GM21737 (cell line): Measurements from ENCODE around the gene POU3F4.

ENCODE experiments used
- ATAC-seq: cut with Tn5 transposase; IDR thresholded peaks from one replicate; pipeline ENCODE4 v1.9.1; 2021; ENCODE audit warnings: mild to moderate bottlenecking, moderate library complexity; ENCODE audit not compliant: unreplicated experiment

The POU3F4 gene

DNA sequence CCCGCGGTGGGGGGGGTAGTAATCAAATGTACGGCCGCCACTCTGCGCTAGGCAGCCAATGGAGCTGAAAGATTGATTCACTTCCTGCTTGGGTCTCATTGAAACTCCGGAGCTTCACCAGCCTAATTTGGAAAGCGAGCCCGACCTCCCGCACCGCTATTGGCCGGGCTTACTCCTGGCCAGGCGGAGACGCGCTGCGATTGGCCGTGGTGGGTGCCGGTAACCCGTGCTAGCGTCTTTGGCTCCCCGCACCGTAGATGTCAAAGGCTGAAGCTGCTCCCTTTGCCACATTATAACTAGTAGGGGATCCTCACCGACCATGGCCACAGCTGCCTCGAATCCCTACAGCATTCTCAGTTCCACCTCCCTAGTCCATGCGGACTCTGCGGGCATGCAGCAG lies at the start of gene POU3F4:
TSS of gene POU3F4 (plus strand) at position 285 of the 400 bp plus-strand sequence. CDS start at position 320, 35 bp downstream.
- ATAC-seq: no peak

DNA sequence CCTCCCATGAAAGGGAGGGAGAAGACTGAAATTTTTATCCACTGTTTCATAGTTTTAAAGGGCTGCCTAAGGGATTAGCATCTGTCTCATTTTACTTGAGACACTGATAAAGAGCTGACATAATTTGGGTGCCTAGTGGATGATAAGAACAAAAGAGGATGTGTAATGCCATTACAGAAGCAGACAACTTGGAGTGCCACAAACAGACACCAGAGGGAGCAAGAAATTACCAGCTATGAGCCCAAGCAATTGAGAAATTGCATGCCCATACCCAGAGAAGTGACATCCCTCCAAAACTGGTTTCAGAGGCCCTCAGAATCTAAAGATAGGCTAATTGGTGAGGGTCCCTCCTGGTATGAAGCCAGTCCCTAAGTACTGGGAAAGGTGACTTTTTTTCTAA lies 38.5 kb upstream of the POU3F4 start:
- ATAC-seq: no peak

DNA sequence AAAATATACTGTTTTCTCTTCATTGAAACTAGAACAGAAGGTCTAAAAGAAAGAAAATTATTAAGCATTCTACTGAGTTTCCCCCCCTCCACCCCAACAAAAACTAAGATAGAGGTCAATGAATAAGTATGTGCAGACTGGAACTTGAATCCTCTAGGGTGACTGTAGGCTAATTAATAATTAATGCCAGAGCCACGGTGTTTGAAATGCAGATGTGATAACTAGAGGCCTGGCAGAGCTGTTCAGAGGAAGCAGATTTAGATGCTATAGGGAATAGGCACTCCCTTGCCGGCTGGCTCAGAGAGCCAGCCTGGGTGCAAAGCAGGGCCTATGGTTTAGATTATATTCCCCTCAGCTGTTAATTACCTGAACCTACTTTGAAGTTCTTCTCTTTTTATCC lies 12.2 kb upstream of the POU3F4 start:
- no peak for ATAC-seq

DNA sequence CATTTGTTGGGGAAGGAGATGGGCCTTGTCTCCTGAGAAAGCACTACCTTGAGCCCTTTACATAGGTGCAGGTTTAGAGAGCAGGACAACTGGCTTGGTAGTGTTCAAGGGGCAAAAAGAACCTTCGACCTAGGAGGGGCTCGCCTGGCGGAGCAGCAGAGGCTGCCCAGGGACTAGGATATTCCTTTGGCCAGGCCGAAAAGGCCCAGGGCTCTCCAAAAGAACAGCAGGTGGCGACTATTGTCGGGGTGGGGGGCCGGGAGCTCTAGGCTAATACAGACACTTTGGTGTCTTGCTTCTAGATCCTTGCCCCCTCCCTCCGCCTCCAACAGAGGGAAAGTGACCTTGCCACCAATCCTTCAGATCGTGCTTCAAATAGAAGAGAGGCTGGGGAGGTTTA lies 7.1 kb upstream of the POU3F4 start:
- ATAC-seq: no peak

DNA sequence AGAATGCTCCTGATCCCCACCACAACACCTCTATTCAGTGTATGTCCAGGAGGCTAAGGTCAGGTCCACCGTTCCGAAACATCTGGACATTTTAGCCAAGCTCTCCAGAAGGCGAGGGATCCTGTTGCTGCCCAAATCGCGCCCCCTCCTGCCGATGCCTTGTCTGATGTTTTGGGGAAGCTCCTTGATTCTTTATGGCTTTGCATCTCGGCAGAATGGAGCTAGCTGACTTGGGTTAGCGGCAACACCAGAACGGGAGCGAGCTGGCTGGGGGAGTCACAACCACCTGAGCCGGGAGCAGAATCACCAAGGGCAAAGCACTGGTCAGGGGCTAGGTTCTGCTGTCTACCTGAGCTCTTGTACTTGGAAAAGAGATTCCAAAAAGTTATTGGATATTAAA lies 6.6 kb upstream of the POU3F4 start:
- ATAC-seq: no peak

DNA sequence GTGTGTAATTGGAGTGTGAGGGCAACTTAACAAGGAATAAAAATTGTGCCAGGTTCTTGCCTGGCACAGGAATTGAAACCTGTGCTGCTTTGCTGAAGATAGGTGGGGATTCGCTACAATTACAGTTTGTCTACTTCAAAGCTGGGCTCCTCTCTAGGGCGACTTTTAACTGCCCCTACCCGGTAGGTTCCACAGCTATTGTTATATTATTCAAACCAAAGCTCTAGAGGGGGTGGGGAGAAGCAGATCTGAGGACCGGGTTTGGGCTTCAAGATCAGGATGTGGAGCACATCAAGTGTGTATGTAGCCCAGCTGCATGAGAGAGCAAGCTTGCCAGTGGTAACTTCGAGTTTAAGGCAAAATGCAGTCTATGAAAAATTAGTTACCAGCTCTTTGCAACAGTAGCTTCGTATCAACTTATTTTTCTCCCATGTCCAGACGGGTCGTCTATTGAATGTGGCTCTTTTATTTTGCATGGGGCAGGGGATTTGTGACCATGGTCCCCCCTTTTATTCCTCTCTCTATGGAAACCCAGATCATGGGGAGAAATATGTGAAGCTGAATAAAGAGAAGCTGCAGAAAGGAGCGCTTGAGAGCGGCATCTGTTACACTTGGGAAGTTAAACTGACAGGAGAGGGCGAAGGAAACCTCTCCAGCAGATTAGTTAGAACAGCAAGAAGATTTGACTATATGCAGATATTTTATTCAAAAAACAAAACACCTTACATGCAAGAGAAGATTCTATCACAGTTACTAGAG lies 3.2 kb upstream of the POU3F4 start:
- ATAC-seq: no peak

DNA sequence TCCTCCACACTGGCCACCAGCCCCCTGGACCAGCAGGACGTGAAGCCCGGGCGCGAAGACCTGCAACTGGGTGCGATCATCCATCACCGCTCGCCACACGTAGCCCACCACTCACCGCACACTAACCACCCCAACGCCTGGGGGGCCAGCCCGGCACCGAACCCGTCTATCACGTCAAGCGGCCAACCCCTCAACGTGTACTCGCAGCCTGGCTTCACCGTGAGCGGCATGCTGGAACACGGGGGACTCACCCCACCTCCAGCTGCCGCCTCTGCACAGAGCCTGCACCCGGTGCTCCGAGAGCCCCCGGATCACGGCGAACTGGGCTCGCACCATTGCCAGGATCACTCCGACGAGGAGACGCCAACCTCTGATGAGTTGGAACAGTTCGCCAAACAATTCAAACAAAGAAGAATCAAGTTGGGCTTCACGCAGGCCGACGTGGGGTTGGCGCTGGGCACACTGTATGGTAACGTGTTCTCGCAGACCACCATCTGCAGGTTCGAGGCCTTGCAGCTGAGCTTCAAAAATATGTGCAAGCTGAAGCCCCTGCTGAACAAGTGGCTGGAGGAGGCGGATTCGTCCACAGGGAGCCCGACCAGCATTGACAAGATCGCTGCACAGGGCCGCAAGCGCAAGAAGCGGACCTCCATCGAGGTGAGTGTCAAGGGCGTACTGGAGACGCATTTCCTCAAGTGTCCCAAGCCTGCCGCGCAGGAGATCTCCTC lies 600 bp downstream of the POU3F4 start:
- no peak for ATAC-seq

DNA sequence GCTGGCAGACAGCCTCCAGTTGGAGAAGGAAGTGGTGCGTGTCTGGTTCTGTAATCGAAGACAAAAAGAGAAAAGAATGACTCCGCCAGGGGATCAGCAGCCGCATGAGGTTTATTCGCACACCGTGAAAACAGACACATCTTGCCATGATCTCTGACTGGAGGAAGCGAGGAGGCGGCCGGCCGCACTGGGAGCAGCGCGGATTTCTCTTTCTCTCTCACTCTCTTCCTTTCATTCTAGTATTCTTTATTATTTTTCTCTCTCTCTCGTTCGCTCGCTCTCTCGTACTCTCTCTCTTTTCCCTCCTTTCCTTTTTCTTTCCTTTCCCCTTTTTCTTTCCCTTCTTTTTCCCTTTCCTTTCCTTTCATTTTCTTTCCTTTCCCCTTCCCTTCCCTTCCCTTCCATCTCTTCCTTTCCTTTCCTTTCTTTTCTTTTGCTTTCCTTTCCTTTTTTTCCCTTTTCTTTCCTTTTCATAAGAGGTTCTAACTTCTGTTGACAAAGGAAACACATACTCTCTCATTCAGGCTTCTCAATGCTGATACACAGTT lies 1.2 kb downstream of the POU3F4 start:
- ATAC-seq: no peak

DNA sequence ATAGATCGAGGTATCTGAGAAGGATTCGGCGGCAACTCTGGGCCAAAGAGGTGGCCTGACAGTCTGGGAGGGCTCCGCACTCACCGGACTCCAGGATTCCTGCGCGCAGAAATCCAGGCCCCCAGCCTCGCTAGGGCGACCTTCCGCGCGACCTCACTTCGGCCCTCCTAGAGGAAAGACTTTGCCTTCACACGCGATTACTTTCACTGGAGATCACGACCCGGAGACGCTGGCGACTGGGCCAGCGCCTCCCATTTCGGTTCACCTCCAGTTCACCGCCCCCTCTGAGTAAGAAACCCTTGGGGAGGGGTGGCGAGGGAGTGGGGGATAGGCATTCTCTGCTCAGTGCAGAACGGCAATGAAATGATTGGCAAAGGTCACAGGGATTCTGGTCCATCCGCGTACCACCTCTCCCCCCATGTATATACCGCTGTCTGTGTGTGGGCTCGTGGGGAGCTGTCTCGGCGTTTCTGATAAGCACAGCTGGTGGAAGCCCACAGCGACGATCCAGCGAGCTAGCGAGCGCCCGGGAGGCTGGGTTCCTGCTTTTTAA lies 2.5 kb downstream of the POU3F4 start:
- ATAC-seq: no peak

DNA sequence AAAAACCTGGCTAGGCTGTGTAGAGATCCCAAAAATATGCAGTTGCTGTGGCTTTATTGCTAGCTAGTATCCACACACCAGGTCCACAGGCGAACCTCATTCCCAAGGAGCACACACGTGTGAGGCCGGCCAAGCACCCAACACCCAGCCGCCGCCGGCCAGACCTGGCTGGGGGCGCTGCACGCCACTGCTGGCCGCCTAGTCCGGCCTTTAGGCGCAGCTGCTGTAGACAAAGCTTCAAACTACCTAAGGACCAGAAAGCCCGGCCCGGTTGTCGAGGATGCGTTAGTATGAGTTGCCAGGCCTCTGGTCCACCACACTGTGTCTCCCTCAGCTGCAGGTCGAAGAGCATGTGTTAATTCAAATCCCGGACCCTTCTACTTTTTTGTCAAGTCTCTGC lies 3.1 kb downstream of the POU3F4 start:
- ATAC-seq: no peak

DNA sequence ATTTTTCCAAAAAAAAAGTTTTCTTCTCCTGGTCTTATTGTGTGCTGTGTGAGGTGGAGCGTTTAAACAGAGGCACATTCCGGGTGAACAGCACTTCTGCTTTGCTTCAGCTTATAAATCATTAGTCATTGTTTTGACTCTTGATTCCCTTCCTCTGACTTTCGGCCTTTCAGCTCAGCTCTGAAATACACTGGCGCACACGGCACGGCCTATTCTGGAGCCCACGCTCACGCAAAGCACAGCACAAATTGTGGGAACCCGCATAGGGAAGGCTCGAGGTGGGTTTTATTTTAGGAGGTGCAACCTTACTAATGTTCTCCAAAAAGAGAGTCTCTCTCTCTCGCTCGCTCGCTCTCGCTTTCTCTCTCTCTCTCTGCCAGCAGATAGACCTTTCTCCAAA lies 4.0 kb downstream of the POU3F4 start:
- ATAC-seq: no peak

DNA sequence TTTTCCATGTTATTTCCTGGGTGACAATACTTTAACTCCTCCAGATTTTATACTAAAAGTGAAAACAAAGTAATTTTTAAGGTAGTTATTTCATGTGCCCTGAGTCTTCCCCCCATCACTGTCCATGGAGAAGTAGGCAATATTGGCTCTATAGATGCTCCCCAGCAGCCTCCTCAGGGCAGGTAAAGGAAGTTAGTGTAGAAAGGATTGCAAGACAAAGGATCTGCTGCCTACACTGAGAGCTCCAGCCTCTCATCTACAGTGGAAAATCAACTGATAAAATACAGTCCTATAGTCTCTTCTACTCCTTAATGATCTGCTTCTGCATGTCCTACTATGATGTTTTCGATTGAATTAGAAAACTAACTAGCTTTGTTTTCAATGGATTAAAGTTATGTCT lies 8.5 kb downstream of the POU3F4 start:
- ATAC-seq: no peak

DNA sequence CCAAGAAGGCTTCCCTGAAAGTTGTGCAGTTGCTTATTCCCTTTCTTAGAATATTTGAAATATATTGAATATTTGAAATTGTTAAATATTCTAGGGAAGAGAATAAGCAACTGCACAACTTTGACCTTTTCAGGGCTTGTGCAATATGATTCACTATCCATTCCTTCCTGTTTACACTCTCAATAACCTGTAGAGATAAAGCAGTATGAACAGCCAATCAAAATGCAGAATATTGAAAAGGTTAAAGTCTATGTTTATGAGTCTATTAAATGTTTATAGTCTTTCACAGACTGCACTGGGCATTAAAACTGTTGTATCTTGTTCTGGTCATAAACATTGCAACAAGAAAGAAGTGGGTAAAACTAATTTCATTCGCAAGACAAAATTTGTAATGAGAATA lies 13.8 kb downstream of the POU3F4 start:
- ATAC-seq: no peak

DNA sequence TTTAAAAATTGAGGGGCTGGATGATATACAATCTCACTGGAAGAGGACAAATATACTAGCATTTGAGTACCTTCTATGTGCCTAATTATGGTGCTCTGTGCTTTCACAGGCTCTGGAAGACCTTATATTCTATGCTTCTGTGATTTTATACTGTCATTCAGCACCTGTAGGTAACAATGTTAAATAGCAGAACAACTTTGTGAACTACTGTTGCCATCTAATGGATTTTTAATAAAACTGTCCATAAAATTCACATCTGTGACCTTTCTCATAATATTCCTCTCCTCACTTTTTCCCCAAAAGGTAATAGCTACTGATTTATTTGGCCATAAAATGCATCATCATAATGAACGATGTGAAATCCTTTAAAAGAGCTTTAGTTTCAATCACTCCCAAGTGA lies 21.9 kb downstream of the POU3F4 start:
- ATAC-seq: no peak

DNA sequence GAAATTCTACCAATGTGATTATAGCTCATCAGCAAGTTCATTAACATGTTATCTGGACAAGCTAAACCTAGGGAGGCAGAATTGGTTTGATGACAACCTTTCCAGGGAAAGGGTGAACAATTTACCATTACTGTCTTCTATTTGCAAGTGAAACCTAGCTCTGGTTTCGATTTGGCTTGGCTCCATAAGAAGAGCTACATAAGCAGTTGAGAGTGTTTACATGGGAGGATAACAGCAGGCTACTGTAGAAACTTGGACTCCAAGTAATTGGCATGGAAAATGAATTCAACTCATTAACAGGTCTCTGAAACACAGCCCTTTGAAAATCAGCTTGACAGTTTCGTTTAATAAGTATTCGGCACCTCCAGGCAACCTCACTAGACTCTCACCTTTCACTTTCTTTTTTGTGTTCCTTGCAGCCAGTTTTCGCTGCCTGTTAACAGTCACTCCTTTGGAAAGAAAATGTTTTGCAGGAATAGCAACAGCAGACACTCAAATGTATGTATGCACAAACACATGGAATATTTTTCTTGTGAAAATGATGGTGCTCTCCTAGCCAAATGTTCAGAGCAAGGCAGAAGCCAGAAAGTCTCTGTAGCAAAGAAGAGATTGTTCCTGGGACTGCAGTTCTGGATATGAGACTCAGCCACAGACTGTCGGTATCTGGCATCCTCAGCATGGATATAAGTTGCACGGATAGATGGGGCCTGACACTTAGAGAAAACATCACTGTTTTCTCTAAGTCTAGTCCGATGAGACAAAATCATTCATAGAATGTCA lies 27.5 kb downstream of the POU3F4 start:
- ATAC-seq: no peak
